HepG2 (cell line): ENCODE data around the gene MFSD8. TPM values are rescaled to one million over a fixed set of nuclear protein-coding genes. Genes with fewer than 3 reads are reported as not detected.

Source experiments
- DZIP1 ChIP-seq: sonication (generic); formaldehyde crosslinking; IDR thresholded peaks from 2 replicates; pipeline ENCODE4 v1.5.0; 2020; ENCODE audit warnings: mild to moderate bottlenecking, missing genetic modification reagents
- ESRRA ChIP-seq: sonication (generic); formaldehyde crosslinking; IDR thresholded peaks from 2 replicates; pipeline ENCODE4 v1.5.1; 2020; ENCODE audit warnings: mild to moderate bottlenecking, low read depth, missing genetic modification reagents
- GLI4 ChIP-seq: sonication (generic); formaldehyde crosslinking; IDR thresholded peaks from 2 replicates; pipeline ENCODE4 v1.5.1; 2020; ENCODE audit warnings: missing genetic modification reagents, mild to moderate bottlenecking, moderate library complexity, borderline replicate concordance
- JUND ChIP-seq: sonication (generic); formaldehyde crosslinking; IDR thresholded peaks from 2 replicates; pipeline ENCODE4 v1.8.0; 2022; ENCODE audit warnings: mild to moderate bottlenecking, missing genetic modification reagents
- NFYB ChIP-seq: sonication (generic); formaldehyde crosslinking; IDR thresholded peaks from 2 replicates; pipeline ENCODE4 v1.4.0; 2020; ENCODE audit warnings: missing genetic modification reagents
- NR2C2 ChIP-seq: sonication (generic); formaldehyde crosslinking; IDR thresholded peaks from 2 replicates; pipeline ENCODE4 v1.4.0; 2020; ENCODE audit warnings: missing genetic modification reagents, mild to moderate bottlenecking, moderate library complexity, borderline replicate concordance
- SMYD3 ChIP-seq: sonication (generic); formaldehyde crosslinking; IDR thresholded peaks from 2 replicates; pipeline ENCODE4 v1.8.1; 2023; ENCODE audit warnings: mild to moderate bottlenecking, missing genetic modification reagents
- SNAPC2 ChIP-seq: sonication (generic); formaldehyde crosslinking; IDR thresholded peaks from 2 replicates; pipeline ENCODE4 v1.8.1; 2022; ENCODE audit warnings: mild to moderate bottlenecking, missing genetic modification reagents
- ZBTB40 ChIP-seq, 2 experiments: fragments of 450-650 bp in 1 of 2; sonication (generic) in 1 of 2; formaldehyde crosslinking in 1 of 2; IDR thresholded peaks; 2 replicates each; pipeline versions ENCODE4 v1.6.1 to v1.8.0; 2016 to 2022; ENCODE audit warnings: antibody characterized with exemption in 1 of 2, mild to moderate bottlenecking in 1 of 2, missing genetic modification reagents in 1 of 2
- ZFP36L2 ChIP-seq: sonication (generic); formaldehyde crosslinking; IDR thresholded peaks from 2 replicates; pipeline ENCODE4 v1.4.0; 2020; ENCODE audit warnings: missing genetic modification reagents
- ZNF609 ChIP-seq: sonication (generic); formaldehyde crosslinking; IDR thresholded peaks from 2 replicates; pipeline ENCODE4 v1.4.0; 2020; ENCODE audit warnings: mild to moderate bottlenecking, missing genetic modification reagents, borderline replicate concordance
- polyA plus RNA-seq, 8 experiments: library from polyadenylated mRNA; depleted of rRNA in 3 of 8; stranded (reverse) in 7 of 8; unstranded in 1 of 8; fragments of >200 nt; fragmentation: Illumina TruSeq in 4 of 8; extraction: Trizol in 4 of 8; gene quantifications; 2 replicates each; pipeline versions ENCODE4 v1.2.1 to v1.2.3, GENCODE V29; 2011 to 2016; ENCODE audit warnings: low read depth in 4 of 8, missing spikeins in 1 of 8, mixed read lengths in 1 of 8; ENCODE audit not compliant: insufficient read depth in 1 of 8
- total RNA-seq, 5 experiments: library from RNA; depleted of rRNA; stranded (reverse); fragments of >200 nt; fragmentation: Illumina TruSeq; extraction: Trizol; gene quantifications; 2 replicates each; pipeline ENCODE4 v1.2.3, GENCODE V29; 2016; ENCODE audit warnings: low read depth in 1 of 5

The MFSD8 gene
- total and polyA plus RNA-seq, 2 of the 13 experiments (the other 11 are each of a cell fraction or from before 2014, with no cell fraction given) = 24.8 to 25.5 TPM

GRCh38 chr4:127880763-127881562 lies 84.0 kb downstream of the MFSD8 start, which contains the start of gene PLK4 (continued):
- no peak for TF ChIP-seq ZBTB40 (IDR thresholded peaks at IDR 0.05)
- peak; percentile 63 for TF ChIP-seq ZBTB40 (CRISPR knock-in tag; IDR thresholded peaks at IDR 0.05)
- no peak for TF ChIP-seq JUND (CRISPR knock-in tag)
- no peak for TF ChIP-seq ESRRA
- TF ChIP-seq GLI4 (CRISPR knock-in tag) = no peak
- TF ChIP-seq DZIP1 = peak; percentile 78; the same call in 1 of the 2 replicates
- no peak for TF ChIP-seq ZFP36L2 (CRISPR knock-in tag)
- no peak; the same call in 1 of the 2 replicates for TF ChIP-seq NR2C2 (CRISPR knock-in tag)
- 0 out of 2 replicates have a peak, but pooled peaks have one; percentile 5 for TF ChIP-seq ZNF609
- TF ChIP-seq SNAPC2 (CRISPR knock-in tag) = peak; percentile 74; the same call in 1 of the 2 replicates
- peak; percentile 91 for TF ChIP-seq SMYD3 (CRISPR knock-in tag)
- peak; percentile 88 for TF ChIP-seq NFYB (CRISPR knock-in tag)
